ENCODE data around the gene PRH1.

- no peak for TF ChIP-seq POLR2A (IDR thresholded peaks at IDR 0.05; ENCODE audit: low read depth, low read length)
- no peak for TF ChIP-seq TAF1 (IDR thresholded peaks at IDR 0.05; ENCODE audit: low read depth, low read length)
- no peak for TF ChIP-seq POLR2AphosphoS5 (IDR thresholded peaks at IDR 0.05; ENCODE audit: low read depth, low read length)
- TF ChIP-seq POU2F2 (IDR thresholded peaks at IDR 0.05; ENCODE audit: low read depth, low read length): no peak
Observed at GRCh38 chr12:10901427-10901826, 17.4 kb upstream of the PRH1 start.

Data from GM12891 (cell line).